OCI-LY7 (cell line): ENCODE data around the gene WDR86. TPM values are rescaled to one million over a fixed set of nuclear protein-coding genes. Genes with fewer than 3 reads are reported as not detected.

Experiments used
- BruUV-seq: library from RNA; stranded (reverse); fragments of 400-500 nt; replicated peaks from 2 replicates; lab custom pipeline; 2021; lab: Mats Ljungman, UMichigan
- CTCF ChIA-PET: fragments of 300-600 bp; sonication (Branson Sonifier 250); formaldehyde crosslinking; loops from one replicate; lab custom pipeline; 2022; ENCODE audit warnings: antibody characterized with exemption; ENCODE audit not compliant: unreplicated experiment; lab: Charles Lee
- POLR2A ChIA-PET: fragments of 300-600 bp; sonication (Branson Sonifier 250); formaldehyde crosslinking; loops from one replicate; lab custom pipeline; 2022; ENCODE audit warnings: antibody characterized with exemption; lab: Charles Lee
- DNase-seq: peaks from one replicate; pipeline ENCODE4 v3.0.0-alpha.2; 2015; ENCODE audit warnings: low spot score
- H2AFZ ChIP-seq: fragments of 200-600 bp; sonication (generic), shearing (Covaris generic); 2 replicates; pipeline ENCODE4 v1.6.1; 2014; ENCODE audit warnings: mild to moderate bottlenecking, antibody characterized with exemption, low read length, moderate library complexity
- H3K27ac ChIP-seq: fragments of 200-600 bp; sonication (generic); 2 replicates; pipeline ENCODE4 v1.5.1; 2014; ENCODE audit warnings: mixed run types, low read depth, mild to moderate bottlenecking, moderate library complexity, low read length, inconsistent platforms; ENCODE audit not compliant: poor library complexity, severe bottlenecking
- H3K36me3 ChIP-seq: fragments of 200-600 bp; sonication (generic); 2 replicates; pipeline ENCODE4 v1.6.1; 2014; ENCODE audit warnings: mild to moderate bottlenecking, antibody characterized with exemption, low read length, moderate library complexity, mixed read lengths; ENCODE audit not compliant: insufficient read depth
- H3K4me1 ChIP-seq: fragments of 200-600 bp; sonication (generic); 2 replicates; pipeline ENCODE4 v1.5.1; 2014; ENCODE audit warnings: mild to moderate bottlenecking, low read length; ENCODE audit not compliant: insufficient read depth, poor library complexity, severe bottlenecking
- H3K4me2 ChIP-seq: fragments of 200-600 bp; sonication (generic); 2 replicates; pipeline ENCODE4 v1.6.1; 2014; ENCODE audit warnings: mild to moderate bottlenecking, low read length
- H3K4me3 ChIP-seq: fragments of 200-600 bp; sonication (generic); 2 replicates; pipeline ENCODE4 v1.5.1; 2014; ENCODE audit warnings: mild to moderate bottlenecking, low read depth, low read length; ENCODE audit not compliant: poor library complexity, severe bottlenecking
- H3K79me2 ChIP-seq: fragments of 200-600 bp; sonication (generic); 2 replicates; pipeline ENCODE4 v1.6.1; 2016; ENCODE audit warnings: low read depth, mild to moderate bottlenecking, low read length, moderate library complexity, mixed read lengths; ENCODE audit not compliant: insufficient read depth
- H3K9me2 ChIP-seq: fragments of 200-600 bp; sonication (generic); 2 replicates; pipeline ENCODE4 v1.6.1; 2016; ENCODE audit warnings: mild to moderate bottlenecking, low read length, mixed read lengths; ENCODE audit not compliant: insufficient read depth
- H3K9me3 ChIP-seq: fragments of 200-600 bp; sonication (generic); 2 replicates; pipeline ENCODE4 v1.6.1; 2014; ENCODE audit warnings: mild to moderate bottlenecking, mixed run types, low read length, mixed read lengths
- H4K20me1 ChIP-seq: fragments of 200-600 bp; sonication (generic); 2 replicates; pipeline ENCODE4 v1.6.1; 2014; ENCODE audit warnings: mild to moderate bottlenecking, antibody characterized with exemption, low read length, moderate library complexity, mixed read lengths; ENCODE audit not compliant: insufficient read depth
- CTCF ChIP-seq: fragments of 200-600 bp; sonication (generic); conservative IDR thresholded peaks from 2 replicates; pipeline ENCODE4 v1.5.1; 2014; ENCODE audit warnings: mild to moderate bottlenecking, antibody characterized with exemption, low read length, moderate library complexity, mixed read lengths
- EZH2phosphoT487 ChIP-seq: fragments of 200-600 bp; sonication (generic); IDR thresholded peaks from 2 replicates; pipeline ENCODE4 v1.6.1; 2018; ENCODE audit warnings: low read depth, borderline replicate concordance, mild to moderate bottlenecking, mixed run types, antibody characterized with exemption, low read length, moderate library complexity, mixed read lengths
- intact Hi-C: fragments of 100-400 bp; cut with micrococcal nuclease; formaldehyde crosslinking; loops from one replicate; pipeline ENCODE4 v1.10.0; 2022; ENCODE audit not compliant: unreplicated experiment
- total RNA-seq, 2 experiments: library from RNA; depleted of rRNA in 1 of 2; stranded (reverse); fragments of >200 nt in 1 of 2; shearing (Covaris generic) in 1 of 2; gene quantifications; 2 replicates each; pipeline ENCODE4 v1.2.3, GENCODE V29; 2014 to 2022

WDR86 gene
- total RNA-seq, 2 experiments from 2014 or later = 0.44 to 0.51 TPM

GRCh38 chr7:151404216-151405011, 5.4 kb downstream of the WDR86 start:
- intact Hi-C loops = no loop called here
- Histone ChIP-seq H3K4me3 (no peak overlapping the region), H3K27ac (no peak overlapping the region), H3K79me2 (no peaks in the 10 kb centered on the region), H3K4me2 (no peak overlapping the region), H4K20me1 (no peaks in the 10 kb centered on the region), H3K9me2 (no peaks in the 10 kb centered on the region), H3K9me3 (no peaks in the 10 kb centered on the region), H3K36me3 (no peaks in the 10 kb centered on the region), H3K4me1 (peaks cover 21% of the 10 kb centered on the region), H2AFZ (no peak overlapping the region)
- TF ChIP-seq EZH2phosphoT487 (no peak), CTCF (no peak)
- ChIA-PET POLR2A (interaction anchor here (0.6 kb wide), 1 partner anchor 12 kb away, joined by 4 read pairs; no protein-coding TSS in a partner anchor), CTCF (no interaction called here)
- no peak for DNase-seq
- BruUV-seq = no TSS peak

GRCh38 chr7:151403764-151404163, 6.1 kb downstream of the WDR86 start:
- no peak overlapping the region for H3K4me3 ChIP-seq
- ChIA-PET CTCF (no interaction called here), POLR2A (interaction anchor here (0.6 kb wide), 1 partner anchor 13 kb away, joined by 4 read pairs; no protein-coding TSS in a partner anchor)
- intact Hi-C loops = no loop called here
- no peak overlapping the region for H3K27ac ChIP-seq
- no peaks in the 10 kb centered on the region for H3K9me2 ChIP-seq
- peaks cover 21% of the 10 kb centered on the region for H3K4me1 ChIP-seq
- no TSS peak for BruUV-seq
- no peaks in the 10 kb centered on the region for H3K36me3 ChIP-seq
- TF ChIP-seq EZH2phosphoT487 (no peak), CTCF (no peak)
- no peaks in the 10 kb centered on the region for H3K9me3 ChIP-seq
- no peaks in the 10 kb centered on the region for H4K20me1 ChIP-seq
- DNase-seq = no peak
- no peak overlapping the region for H3K4me2 ChIP-seq
- no peak overlapping the region for H2AFZ ChIP-seq
- no peaks in the 10 kb centered on the region for H3K79me2 ChIP-seq
